GM23338 (cell line): ENCODE measurements around the gene TP53BP2. TPM values are rescaled to one million over a fixed set of nuclear protein-coding genes. Genes with fewer than 3 reads are reported as not detected.
"Not testable (repeated sequence)": the region's sequence is repeated elsewhere in the genome, so short reads cannot be mapped to it uniquely, and the experiment has no call there.

Experiments
- ATAC-seq: fragments of 200-7000 bp; cut with Tn5 transposase; 3 replicates; pipeline ENCODE4 v1.9.1; 2020
- DNase-seq: peaks from one replicate; pipeline ENCODE4 v3.0.0-alpha.2; 2015; ENCODE audit warnings: low spot score
- H2AFZ ChIP-seq: fragments of 200-600 bp; sonication (generic); 2 replicates; pipeline ENCODE4 v1.8.0; 2016; ENCODE audit warnings: antibody characterized with exemption, mild to moderate bottlenecking, moderate library complexity
- H3F3A ChIP-seq: fragments of 200-600 bp; sonication (generic); replicated peaks from 2 replicates; pipeline ENCODE4 v1.8.0; 2017; ENCODE audit warnings: antibody characterized with exemption, mixed run types, low read depth
- H3K27ac ChIP-seq: fragments of 200-600 bp; sonication (generic); 2 replicates; pipeline ENCODE4 v1.6.1; 2016; ENCODE audit warnings: low read depth
- H3K27me3 ChIP-seq: fragments of 200-600 bp; sonication (generic); 2 replicates; pipeline ENCODE4 v1.8.0; 2016; ENCODE audit warnings: mild to moderate bottlenecking, mixed run types, moderate library complexity; ENCODE audit not compliant: insufficient read depth
- H3K36me3 ChIP-seq: fragments of 200-600 bp; sonication (generic); 2 replicates; pipeline ENCODE4 v1.8.0; 2016; ENCODE audit warnings: mild to moderate bottlenecking; ENCODE audit not compliant: insufficient read depth
- H3K4me1 ChIP-seq: fragments of 200-600 bp; sonication (generic); 2 replicates; pipeline ENCODE4 v1.8.0; 2016; ENCODE audit warnings: mild to moderate bottlenecking, moderate library complexity; ENCODE audit not compliant: insufficient read depth
- H3K4me2 ChIP-seq: fragments of 200-600 bp; sonication (generic); 2 replicates; pipeline ENCODE4 v1.7.1; 2017; ENCODE audit warnings: mixed run types
- H3K4me3 ChIP-seq: fragments of 200-600 bp; sonication (generic); 2 replicates; pipeline ENCODE4 v1.6.1; 2016; ENCODE audit warnings: mixed run types
- H3K79me2 ChIP-seq: fragments of 200-600 bp; sonication (generic); replicated peaks from 2 replicates; pipeline ENCODE4 v1.8.0; 2017; ENCODE audit warnings: mild to moderate bottlenecking; ENCODE audit not compliant: insufficient read depth
- H3K9me2 ChIP-seq: fragments of 200-600 bp; sonication (generic); 2 replicates; pipeline ENCODE4 v1.8.0; 2017; ENCODE audit not compliant: insufficient read depth
- H4K20me1 ChIP-seq: fragments of 200-600 bp; sonication (generic); replicated peaks from 2 replicates; pipeline ENCODE4 v1.8.0; 2017; ENCODE audit warnings: mild to moderate bottlenecking; ENCODE audit not compliant: insufficient read depth
- H3K27ac Mint-ChIP-seq: 2 replicates; pipeline ENCODE4 v1.8.0; 2020; ENCODE audit warnings: inconsistent platforms, mild to moderate bottlenecking, moderate library complexity, mixed read lengths
- H3K27me3 Mint-ChIP-seq: 3 replicates; pipeline ENCODE4 v1.8.0; 2022; ENCODE audit warnings: low read depth, mild to moderate bottlenecking, moderate library complexity, mixed read lengths, inconsistent platforms; ENCODE audit not compliant: insufficient read depth, poor library complexity
- H3K36me3 Mint-ChIP-seq: 3 replicates; pipeline ENCODE4 v1.8.0; 2021; ENCODE audit warnings: low read depth, mild to moderate bottlenecking, inconsistent platforms, moderate library complexity, mixed read lengths
- H3K4me1 Mint-ChIP-seq: 3 replicates; pipeline ENCODE4 v1.8.0; 2020; ENCODE audit warnings: mild to moderate bottlenecking, inconsistent platforms, mixed read lengths
- H3K4me3 Mint-ChIP-seq: 3 replicates; pipeline ENCODE4 v1.8.0; 2021; ENCODE audit warnings: moderate library complexity, mild to moderate bottlenecking, inconsistent platforms, mixed read lengths
- H3K9me3 Mint-ChIP-seq: 3 replicates; pipeline ENCODE4 v1.8.0; 2020; ENCODE audit warnings: moderate library complexity, mild to moderate bottlenecking, inconsistent platforms, mixed read lengths
- CREB1 ChIP-seq: fragments of 250-450 bp; sonication (Bioruptor Pico); IDR thresholded peaks from 2 replicates; pipeline ENCODE4 v1.5.0; 2020; ENCODE audit warnings: low read depth, mild to moderate bottlenecking, moderate library complexity
- CTCF ChIP-seq, 2 experiments: fragments of 200-600 bp in 1 of 2; sonication (generic) in 1 of 2; conservative IDR thresholded peaks; 2 replicates each; pipeline versions ENCODE4 v1.5.1 to v1.6.1; 2016 to 2017; ENCODE audit warnings: antibody characterized with exemption in 2 of 2, low read depth in 2 of 2, mild to moderate bottlenecking in 2 of 2, moderate library complexity in 1 of 2
- ETS1 ChIP-seq: IDR thresholded peaks from 2 replicates; pipeline ENCODE4 v1.6.1; 2016; ENCODE audit warnings: antibody characterized with exemption
- JUNB ChIP-seq: IDR thresholded peaks from one replicate; pipeline ENCODE4 v1.6.1; 2016; ENCODE audit warnings: antibody characterized with exemption; ENCODE audit not compliant: unreplicated experiment
- NANOG ChIP-seq: IDR thresholded peaks from 2 replicates; pipeline ENCODE4 v1.6.1; 2016; ENCODE audit warnings: antibody characterized with exemption, borderline replicate concordance
- POLR2AphosphoS5 ChIP-seq: IDR thresholded peaks from 2 replicates; pipeline ENCODE4 v1.6.1; 2016; ENCODE audit warnings: antibody characterized with exemption, low read depth
- ZNF114 ChIP-seq: fragments of 250-450 bp; sonication (Bioruptor Pico); IDR thresholded peaks from 2 replicates; pipeline ENCODE4 v1.5.0; 2020; ENCODE audit warnings: mild to moderate bottlenecking, moderate library complexity
- ZNF331 ChIP-seq: fragments of 250-450 bp; sonication (Bioruptor Pico); IDR thresholded peaks from 2 replicates; pipeline ENCODE4 v1.5.0; 2020; ENCODE audit warnings: low read depth, mild to moderate bottlenecking, moderate library complexity
- ZNF462 ChIP-seq: fragments of 250-450 bp; sonication (Bioruptor Pico); IDR thresholded peaks from 2 replicates; pipeline ENCODE4 v1.5.0; 2020; ENCODE audit warnings: mild to moderate bottlenecking, moderate library complexity
- polyA plus RNA-seq: library from polyadenylated mRNA; unstranded; fragments of >200 nt; fragmentation: Nextera tagmentation; extraction: Ambion mirVana; gene quantifications from 2 replicates; pipeline ENCODE4 v1.2.1, GENCODE V29; 2016
- total RNA-seq: library from RNA; depleted of rRNA; stranded (reverse); fragments of >200 nt; shearing (Covaris generic); gene quantifications from 2 replicates; pipeline ENCODE4 v1.2.3, GENCODE V29; 2014

Gene TP53BP2
- total and polyA plus RNA-seq, 2 experiments from 2014 or later = 10.1 to 32.9 TPM

DNA sequence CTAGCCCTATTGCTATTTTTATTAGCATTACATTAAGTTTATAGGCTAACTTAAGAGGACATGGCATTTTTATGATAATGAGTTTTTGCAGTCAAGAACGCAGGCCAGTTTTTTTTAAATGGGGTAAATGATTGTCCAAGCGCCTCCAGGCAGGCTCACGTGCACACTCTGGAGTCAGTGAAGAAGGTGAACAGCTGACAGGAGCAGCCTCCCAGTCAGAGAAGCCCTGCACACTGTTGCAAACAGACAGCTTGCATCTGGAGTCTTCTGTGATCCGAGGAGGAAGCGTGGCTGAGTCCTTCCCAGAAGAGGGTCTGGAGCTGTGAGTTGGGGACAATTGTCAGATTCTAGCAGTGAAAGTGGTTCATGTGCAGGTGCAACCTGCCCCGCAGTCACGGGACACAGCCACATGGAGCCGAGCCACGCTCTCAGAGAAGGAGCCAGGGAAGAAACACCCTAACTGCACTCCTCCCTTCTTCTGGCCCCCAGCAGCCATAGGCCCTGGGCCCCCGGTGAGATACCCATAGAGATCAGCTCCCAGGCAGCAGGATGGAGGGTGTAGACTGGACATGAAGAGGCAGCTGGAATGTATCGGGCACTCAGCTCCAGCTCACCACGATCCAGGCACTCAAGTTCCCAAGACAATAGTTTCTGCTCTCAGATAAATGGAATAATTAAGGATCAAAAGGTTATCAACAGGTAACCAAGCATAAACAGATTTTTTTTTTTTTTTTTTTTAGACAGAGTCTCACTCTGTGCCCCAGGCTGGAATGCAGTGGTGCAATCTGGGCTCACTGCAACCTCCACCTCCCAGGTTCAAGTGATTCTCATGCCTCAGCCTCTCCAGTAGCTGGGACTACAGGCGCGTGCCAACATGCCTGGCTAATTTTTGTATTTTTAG lies 107.0 kb downstream of the TP53BP2 start (continued):
- TF ChIP-seq ZNF462 (CRISPR knock-in tag) = no peak
- no peak for TF ChIP-seq CREB1 (CRISPR knock-in tag)
- TF ChIP-seq ZNF114 (CRISPR knock-in tag) = no peak
- no peak for TF ChIP-seq ETS1
- no peak for TF ChIP-seq NANOG

GRCh38 chr1:223737342-223737741 lies 108.4 kb downstream of the TP53BP2 start:
- Mint-ChIP-seq H3K4me3 (no peak overlapping the region), H3K36me3 (no peaks in the 10 kb centered on the region), H3K27me3 (peaks cover 21% of the 10 kb centered on the region), H3K27ac (no peak overlapping the region), H3K9me3 (no peaks in the 10 kb centered on the region; the same call in 2 of the 3 replicates), H3K4me1 (peaks cover 37% of the 10 kb centered on the region)
- H3K36me3 ChIP-seq = no peaks in the 10 kb centered on the region
- no peaks in the 10 kb centered on the region; the same call in 1 of the 2 replicates for H4K20me1 ChIP-seq
- ATAC-seq (no peak), DNase-seq (no peak)
- peaks cover 27% of the 10 kb centered on the region for H3K4me1 ChIP-seq
- no peaks in the 10 kb centered on the region for H3F3A ChIP-seq
- no peak for TF ChIP-seq ETS1
- TF ChIP-seq JUNB = no peak
- TF ChIP-seq ZNF331 = no peak
- no peak for TF ChIP-seq POLR2AphosphoS5
- TF ChIP-seq CTCF (conservative IDR thresholded peaks at IDR 0.05; ENCODE audit: low read depth in 2 of 2) = no peak
- H3K9me2 ChIP-seq = no peaks in the 10 kb centered on the region
- no peak overlapping the region for H3K27ac ChIP-seq
- H3K4me3 ChIP-seq = no peak overlapping the region
- H3K27me3 ChIP-seq = peaks cover 15% of the 10 kb centered on the region
- no peak overlapping the region for H3K4me2 ChIP-seq
- H3K79me2 ChIP-seq = no peaks in the 10 kb centered on the region
- no peak overlapping the region for H2AFZ ChIP-seq

DNA sequence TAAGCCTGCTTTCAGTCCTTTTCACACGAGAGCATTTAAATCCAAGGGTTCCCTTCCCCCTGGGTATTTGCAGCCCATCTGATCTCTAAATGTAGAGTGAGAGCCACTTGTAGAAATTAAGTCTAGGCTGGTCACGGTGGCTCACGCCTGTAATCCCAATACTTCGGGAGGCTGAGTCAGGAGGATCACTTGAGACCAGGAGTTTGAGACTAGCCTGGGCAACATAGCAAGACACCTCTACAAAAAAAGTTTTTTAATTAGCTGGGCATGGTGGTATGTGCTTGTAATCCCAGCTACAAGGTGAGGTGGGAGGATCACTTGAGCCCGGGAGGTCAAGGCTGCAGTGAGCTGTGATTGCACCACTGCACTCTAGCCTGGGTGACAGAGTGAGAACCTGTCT lies 109.1 kb downstream of the TP53BP2 start:
- H3K4me1 Mint-ChIP-seq = peaks cover 42% of the 10 kb centered on the region
- not testable (repeated sequence) for H3K9me3 Mint-ChIP-seq, H3K9me2 ChIP-seq, H3K79me2 ChIP-seq, H3K4me2 ChIP-seq, H3F3A ChIP-seq, H3K36me3 ChIP-seq, ATAC-seq, H3K27ac Mint-ChIP-seq, DNase-seq, H3K36me3 Mint-ChIP-seq, H4K20me1 ChIP-seq, H3K27ac ChIP-seq, H3K4me3 Mint-ChIP-seq, H2AFZ ChIP-seq, H3K4me3 ChIP-seq
- peaks cover 22% of the 10 kb centered on the region for H3K27me3 ChIP-seq
- peaks cover 27% of the 10 kb centered on the region for H3K4me1 ChIP-seq
- H3K27me3 Mint-ChIP-seq = peaks cover 27% of the 10 kb centered on the region
